Activated naive CD4-positive, alpha-beta T cell treated with Interleukin-2 at 50 U/mL for 16 hours (primary cell): ENCODE measurements around the gene RGS3.
"Not testable (repeated sequence)": the region's sequence is repeated elsewhere in the genome, so short reads cannot be mapped to it uniquely, and the experiment has no call there.

Source experiments
- DNase-seq: peaks from one replicate; pipeline ENCODE4 v3.0.0-alpha.2; 2020

RGS3 gene

GRCh38 chr9:113463418-113464285 lies at the start of gene RGS3:
TSS of gene RGS3 (plus strand) at chr9:113463727. CDS start at chr9:113463803, 76 bp downstream.
- DNase-seq, result no peak

- DNase-seq, result no peak
These were observed 47.3 kb upstream of the RGS3 start for GRCh38 chr9:113416149-113416721.

GRCh38 chr9:113417370-113417769 lies 46.2 kb upstream of the RGS3 start:
- DNase-seq, result no peak

GRCh38 chr9:113421726-113422125 lies 41.8 kb upstream of the RGS3 start:
- no peak for DNase-seq

- no peak for DNase-seq
These were observed 38.5 kb upstream of the RGS3 start for GRCh38 chr9:113425072-113425471.

- DNase-seq, result no peak
These were observed 36.8 kb upstream of the RGS3 start for GRCh38 chr9:113426701-113427100.

- no peak for DNase-seq
These were observed 35.9 kb upstream of the RGS3 start for GRCh38 chr9:113427629-113428028.

- no peak for DNase-seq
These were observed 35.4 kb upstream of the RGS3 start for GRCh38 chr9:113428062-113428615.

- DNase-seq, result no peak
These were observed 32.3 kb upstream of the RGS3 start for GRCh38 chr9:113431191-113431590.

GRCh38 chr9:113436728-113437515 lies 26.6 kb upstream of the RGS3 start:
- DNase-seq, result no peak

GRCh38 chr9:113437716-113438115 lies 25.8 kb upstream of the RGS3 start:
- not testable (repeated sequence) for DNase-seq

- no peak for DNase-seq
These were observed 18.8 kb upstream of the RGS3 start for GRCh38 chr9:113444736-113445135.

GRCh38 chr9:113446323-113446740 lies 17.2 kb upstream of the RGS3 start:
- DNase-seq, result no peak

GRCh38 chr9:113449376-113449775 lies 14.2 kb upstream of the RGS3 start:
- DNase-seq, result no peak

GRCh38 chr9:113452113-113452605 lies 11.4 kb upstream of the RGS3 start:
- no peak for DNase-seq

- no peak for DNase-seq
These were observed 8.4 kb upstream of the RGS3 start for GRCh38 chr9:113454914-113455761.

GRCh38 chr9:113456235-113456634 lies 7.3 kb upstream of the RGS3 start:
- no peak for DNase-seq

GRCh38 chr9:113461285-113461684 lies 2.2 kb upstream of the RGS3 start:
- no peak for DNase-seq

GRCh38 chr9:113461943-113462342 lies 1.6 kb upstream of the RGS3 start:
- no peak for DNase-seq

- no peak for DNase-seq
These were observed 693 bp upstream of the RGS3 start for GRCh38 chr9:113462781-113463286.

GRCh38 chr9:113464286-113464660 lies 746 bp downstream of the RGS3 start:
- DNase-seq, result no peak

GRCh38 chr9:113465599-113466140 lies 2.1 kb downstream of the RGS3 start:
- DNase-seq, result no peak
